HepG2 (cell line): ENCODE measurements around the gene CERS3. TPM values are rescaled to one million over a fixed set of nuclear protein-coding genes. Genes with fewer than 3 reads are reported as not detected.

Experiments used
- ATAC-seq: fragments of 200-7000 bp; cut with Tn5 transposase; 3 replicates; pipeline ENCODE4 v1.9.1; 2020; ENCODE audit warnings: mild to moderate bottlenecking, moderate library complexity
- BruUV-seq: library from RNA; stranded (reverse); fragments of 400-500 nt; replicated peaks from 2 replicates; lab custom pipeline; 2021; lab: Mats Ljungman, UMichigan
- CTCF ChIA-PET: fragments of 300-600 bp; formaldehyde crosslinking; extraction: SDS; loops from one replicate; lab custom pipeline; 2021; ENCODE audit warnings: low total read pairs, inconsistent platforms, low intra/inter-chr PET ratio; lab: Yijun Ruan, JAX
- POLR2A ChIA-PET: fragments of 350-600 bp; sonication (Branson Sonifier 250); formaldehyde crosslinking; loops from one replicate; lab custom pipeline; 2020; ENCODE audit warnings: antibody characterized with exemption, inconsistent platforms; lab: Yijun Ruan, JAX
- DNase-seq: peaks from one replicate; pipeline ENCODE4 v3.0.0-alpha.2; 2015; ENCODE audit warnings: low spot score
- FAIRE-seq: peaks from 3 replicates; lab custom pipeline; 2011; peaks lifted over from hg19 to GRCh38; lab: Jason Lieb, UNC
- H2AFZ ChIP-seq: one replicate; pipeline ENCODE4 v1.6.1; 2011; ENCODE audit warnings: low read length, inconsistent platforms
- H3K27ac ChIP-seq: fragments of 300-600 bp; 3 replicates; pipeline ENCODE4 v1.8.0; 2011; ENCODE audit warnings: mixed run types, mild to moderate bottlenecking, mixed read lengths, low read length, inconsistent platforms; ENCODE audit not compliant: insufficient read depth; ENCODE audit errors: extremely low read length
- H3K27me3 ChIP-seq, 2 experiments: fragments of 200-600 bp in 1 of 2; 2 replicates in 1 of 2; 3 replicates in 1 of 2; pipeline versions ENCODE4 v1.6.0 to v1.8.0; 2011; ENCODE audit warnings: low read length in 2 of 2, mild to moderate bottlenecking in 2 of 2, moderate library complexity in 2 of 2, inconsistent platforms in 1 of 2; ENCODE audit not compliant: insufficient read depth in 2 of 2, control insufficient read depth in 1 of 2
- H3K36me3 ChIP-seq, 2 experiments: fragments of 200-600 bp in 1 of 2; replicated peaks in 1 of 2; 2 replicates in 1 of 2; 3 replicates in 1 of 2; pipeline versions ENCODE4 v1.5.1 to v1.8.0; 2011; ENCODE audit warnings: low read length in 2 of 2, inconsistent platforms in 1 of 2; ENCODE audit not compliant: insufficient read depth in 2 of 2, control insufficient read depth in 1 of 2
- H3K4me1 ChIP-seq: 2 replicates; pipeline ENCODE4 v1.5.1; 2012; ENCODE audit warnings: low read length, inconsistent platforms; ENCODE audit not compliant: insufficient read depth
- H3K4me2 ChIP-seq: 2 replicates; pipeline ENCODE4 v1.6.0; 2011; ENCODE audit warnings: low read depth, low read length, inconsistent platforms
- H3K4me3 ChIP-seq, 3 experiments: fragments of 200-600 bp in 1 of 3; sonication (generic), shearing (Covaris generic) in 1 of 3; replicated peaks in 1 of 3; 2 replicates each; pipeline ENCODE4 v1.5.1; 2011 to 2016; ENCODE audit warnings: low read length in 3 of 3, inconsistent platforms in 2 of 3, low read depth in 2 of 3, mild to moderate bottlenecking in 2 of 3, control low read depth in 1 of 3, mixed read lengths in 1 of 3; ENCODE audit not compliant: insufficient read depth in 1 of 3
- H3K79me2 ChIP-seq: one replicate; pipeline ENCODE4 v1.6.1; 2011; ENCODE audit warnings: low read length, inconsistent platforms; ENCODE audit not compliant: insufficient read depth
- H3K9ac ChIP-seq: 2 replicates; pipeline ENCODE4 v1.6.0; 2011; ENCODE audit warnings: mild to moderate bottlenecking, low read depth, low read length, inconsistent platforms; ENCODE audit not compliant: insufficient read depth
- H3K9me3 ChIP-seq: 2 replicates; pipeline ENCODE4 v1.5.1; 2012; ENCODE audit warnings: mild to moderate bottlenecking, low read length
- H4K20me1 ChIP-seq: 2 replicates; pipeline ENCODE4 v1.6.0; 2011; ENCODE audit warnings: inconsistent platforms, mild to moderate bottlenecking, low read length, moderate library complexity; ENCODE audit not compliant: insufficient read depth
- EED ChIP-seq: sonication (generic); formaldehyde crosslinking; IDR thresholded peaks from 2 replicates; pipeline ENCODE4 v1.5.0; 2020; ENCODE audit warnings: mild to moderate bottlenecking, missing genetic modification reagents
- ZBTB40 ChIP-seq, 2 experiments: fragments of 450-650 bp in 1 of 2; sonication (generic) in 1 of 2; formaldehyde crosslinking in 1 of 2; IDR thresholded peaks; 2 replicates each; pipeline versions ENCODE4 v1.6.1 to v1.8.0; 2016 to 2022; ENCODE audit warnings: antibody characterized with exemption in 1 of 2, mild to moderate bottlenecking in 1 of 2, missing genetic modification reagents in 1 of 2
- WGBS: methylation state at CpG from one replicate; pipeline ENCODE4 v1.1.6; 2017; ENCODE audit warnings: low lambda C conversion rate; 5-methylcytosine and 5-hydroxymethylcytosine counted together
- in situ Hi-C: cut with HindIII; loops from 2 replicates; pipeline ENCODE4 v1.10.0; 2017; ENCODE audit warnings: low pct_unique_long_range_greater_than_20kb; ENCODE audit not compliant: extremely low pct_ligation_motif_present
- intact Hi-C: fragments of 100-400 bp; cut with micrococcal nuclease; formaldehyde crosslinking; loops from one replicate; pipeline ENCODE4 v1.10.0; 2022; ENCODE audit not compliant: unreplicated experiment
- polyA plus RNA-seq, 8 experiments: library from polyadenylated mRNA; depleted of rRNA in 3 of 8; stranded (reverse) in 7 of 8; unstranded in 1 of 8; fragments of >200 nt; fragmentation: Illumina TruSeq in 4 of 8; extraction: Trizol in 4 of 8; gene quantifications; 2 replicates each; pipeline versions ENCODE4 v1.2.1 to v1.2.3, GENCODE V29; 2011 to 2016; ENCODE audit warnings: low read depth in 4 of 8, missing spikeins in 1 of 8, mixed read lengths in 1 of 8; ENCODE audit not compliant: insufficient read depth in 1 of 8
- total RNA-seq, 5 experiments: library from RNA; depleted of rRNA; stranded (reverse); fragments of >200 nt; fragmentation: Illumina TruSeq; extraction: Trizol; gene quantifications; 2 replicates each; pipeline ENCODE4 v1.2.3, GENCODE V29; 2016; ENCODE audit warnings: low read depth in 1 of 5

The CERS3 gene
- total and polyA plus RNA-seq, 2 of the 13 experiments (the other 11 are each of a cell fraction or from before 2014, with no cell fraction given), result not detected

- CTCF ChIA-PET, result no interaction called here
- POLR2A ChIA-PET, result no interaction called here
- FAIRE-seq, result no peak
- Histone ChIP-seq H3K4me2 (no peak overlapping the region), H3K9me3 (no peaks in the 10 kb centered on the region), H3K79me2 (no peaks in the 10 kb centered on the region), H3K27ac (no peak overlapping the region), H3K36me3 (no peaks in the 10 kb centered on the region), H3K4me3 (no peak overlapping the region), H2AFZ (no peak overlapping the region), H4K20me1 (no peaks in the 10 kb centered on the region), H3K4me1 (peaks cover 8% of the 10 kb centered on the region; the same call in 1 of the 2 replicates), H3K9ac (no peak overlapping the region), H3K27me3 (peaks cover 0 to 2% of the 10 kb centered on the region in 2 experiments; a peak in 1 of 5 replicates)
- intact Hi-C loops (no loop called here), in situ Hi-C loops (no loop called here)
- 23% methylated on average over 6 of the region's 6 CpGs for WGBS
- no peak for TF ChIP-seq EED
- no peak for TF ChIP-seq ZBTB40 (IDR thresholded peaks at IDR 0.05)
- no peak for TF ChIP-seq ZBTB40 (CRISPR knock-in tag; IDR thresholded peaks at IDR 0.05)
- DNase-seq, result no peak
- BruUV-seq, result no TSS peak
- no peak for ATAC-seq
Observed at GRCh38 chr15:100434561-100434960, 94.2 kb downstream of the CERS3 start.
